T-helper 2 cell treated with Interferon-gamma antibody and Interleukin-4, amounts not matched to agents 100 ng/mL and 5 ng/mL, for 36 hours (primary cell): ENCODE results near the gene CC2D1A. TPM values are rescaled to one million over a fixed set of nuclear protein-coding genes. Genes with fewer than 3 reads are reported as not detected.
"Not testable (repeated sequence)": the region's sequence is repeated elsewhere in the genome, so short reads cannot be mapped to it uniquely, and the experiment has no call there.

Source experiments
- intact Hi-C: fragments of 100-400 bp; cut with micrococcal nuclease; formaldehyde crosslinking; loops from one replicate; pipeline ENCODE4 v1.15.1; 2023
- total RNA-seq: library from RNA; stranded (reverse); gene quantifications from 2 replicates; pipeline ENCODE4 v1.2.3, GENCODE V29; 2022

CC2D1A gene
- total RNA-seq, 1 donor from 2014 or later, result 35.7 TPM

- intact Hi-C loops, result no loop called here
Observed at GRCh38 chr19:13902993-13903555, 2.9 kb upstream of the CC2D1A start.

GRCh38 chr19:13906521-13906904 is 512 bp downstream of the CC2D1A start:
- intact Hi-C loops, result loop anchor here (5.0 kb wide), 1 partner anchor 81 kb away; no protein-coding TSS in a partner anchor

- intact Hi-C loops, result loop anchor here (5.0 kb wide), 1 partner anchor 80 kb away; no protein-coding TSS in a partner anchor
Observed at GRCh38 chr19:13906910-13907309, 909 bp downstream of the CC2D1A start.

- intact Hi-C loops, result loop anchor here (5.0 kb wide), 1 partner anchor 79 kb away; no protein-coding TSS in a partner anchor
Observed at GRCh38 chr19:13908674-13909073, 2.7 kb downstream of the CC2D1A start.

GRCh38 chr19:13909430-13909829 is 3.4 kb downstream of the CC2D1A start:
- intact Hi-C loops, result loop anchor here (5.0 kb wide), 1 partner anchor 78 kb away; no protein-coding TSS in a partner anchor

GRCh38 chr19:13913352-13913751 is 7.4 kb downstream of the CC2D1A start:
- intact Hi-C loops, result no loop called here

- intact Hi-C loops, result no loop called here
Observed at GRCh38 chr19:13914777-13915176, 8.8 kb downstream of the CC2D1A start.

- intact Hi-C loops, result no loop called here
Observed at GRCh38 chr19:13917888-13918406, 11.9 kb downstream of the CC2D1A start.

GRCh38 chr19:13918726-13919411 is 12.9 kb downstream of the CC2D1A start:
- intact Hi-C loops, result no loop called here

- intact Hi-C loops, result no loop called here
Observed at GRCh38 chr19:13920524-13920923, 14.5 kb downstream of the CC2D1A start.

GRCh38 chr19:13920940-13921747 is 15.1 kb downstream of the CC2D1A start:
- intact Hi-C loops, result no loop called here

- intact Hi-C loops, result not testable (repeated sequence)
Observed at GRCh38 chr19:13922118-13922517, 16.1 kb downstream of the CC2D1A start.

GRCh38 chr19:13923194-13923987 is 17.4 kb downstream of the CC2D1A start:
- intact Hi-C loops, result no loop called here

GRCh38 chr19:13926010-13926409 is 20.0 kb downstream of the CC2D1A start:
- intact Hi-C loops, result no loop called here

- intact Hi-C loops, result no loop called here
Observed at GRCh38 chr19:13926715-13927114, 20.7 kb downstream of the CC2D1A start.

GRCh38 chr19:13929340-13929739 is 23.3 kb downstream of the CC2D1A start:
- intact Hi-C loops, result no loop called here

- intact Hi-C loops, result no loop called here
Observed at GRCh38 chr19:13929956-13930355, 24.0 kb downstream of the CC2D1A start.

- intact Hi-C loops, result no loop called here
Observed at GRCh38 chr19:13930402-13930801, 24.4 kb downstream of the CC2D1A start.

- intact Hi-C loops, result no loop called here
Observed at GRCh38 chr19:13931391-13932148, 25.6 kb downstream of the CC2D1A start.

- intact Hi-C loops, result no loop called here
Observed at GRCh38 chr19:13932149-13932637, 26.2 kb downstream of the CC2D1A start.
